Tibial artery (tissue), 4 donors: ENCODE results near the gene DENND5A.

Source experiments
- DNase-seq, 2 donors: peaks; one replicate each; pipeline ENCODE4 v3.0.0-alpha.2; 2019
- H3K27ac ChIP-seq, 2 donors: fragments of 200-600 bp; sonication (generic) in 1 of 2; 1 replicate in 1 of 2; 2 replicates in 1 of 2; pipeline ENCODE4 v1.5.1; 2018 to 2019; ENCODE audit warnings: mild to moderate bottlenecking in 1 of 2
- H3K27me3 ChIP-seq, 2 donors: fragments of 200-600 bp; sonication (generic) in 1 of 2; one replicate each; pipeline versions ENCODE4 v1.5.1 to v1.6.0; 2016 to 2019
- H3K36me3 ChIP-seq, 3 donors: fragments of 200-600 bp; sonication (generic) in 2 of 3; one replicate each; pipeline ENCODE4 v1.5.1; 2016 to 2019; ENCODE audit warnings: mild to moderate bottlenecking in 2 of 3
- H3K4me1 ChIP-seq, 4 donors: fragments of 200-600 bp; sonication (generic) in 2 of 4; 1 replicate in 3 of 4; 2 replicates in 1 of 4; pipeline ENCODE4 v1.5.1; 2016 to 2019
- H3K4me3 ChIP-seq, 2 donors: fragments of 200-600 bp; sonication (generic) in 1 of 2; 1 replicate in 1 of 2; 2 replicates in 1 of 2; pipeline ENCODE4 v1.5.1; 2018 to 2019; ENCODE audit warnings: mild to moderate bottlenecking in 2 of 2
- H3K9me3 ChIP-seq, 3 donors: fragments of 200-600 bp; sonication (generic) in 1 of 3; one replicate each; pipeline ENCODE4 v1.5.1; 2016 to 2019
- intact Hi-C: fragments of 100-400 bp; cut with DNase I; formaldehyde crosslinking; loops from one replicate; pipeline ENCODE4 v1.15.0; 2023; ENCODE audit warnings: low total_unique reads
- TF ChIP-seq, protein P1 (sequence below), 2 experiments: fragments of 200-600 bp in 1 of 2; fragments of 450-650 bp in 1 of 2; IDR thresholded peaks; one replicate each; pipeline ENCODE4 v1.5.1; 2017 to 2019; ENCODE audit warnings: antibody characterized with exemption in 2 of 2, mild to moderate bottlenecking in 1 of 2, moderate library complexity in 1 of 2

The DENND5A gene

DNA sequence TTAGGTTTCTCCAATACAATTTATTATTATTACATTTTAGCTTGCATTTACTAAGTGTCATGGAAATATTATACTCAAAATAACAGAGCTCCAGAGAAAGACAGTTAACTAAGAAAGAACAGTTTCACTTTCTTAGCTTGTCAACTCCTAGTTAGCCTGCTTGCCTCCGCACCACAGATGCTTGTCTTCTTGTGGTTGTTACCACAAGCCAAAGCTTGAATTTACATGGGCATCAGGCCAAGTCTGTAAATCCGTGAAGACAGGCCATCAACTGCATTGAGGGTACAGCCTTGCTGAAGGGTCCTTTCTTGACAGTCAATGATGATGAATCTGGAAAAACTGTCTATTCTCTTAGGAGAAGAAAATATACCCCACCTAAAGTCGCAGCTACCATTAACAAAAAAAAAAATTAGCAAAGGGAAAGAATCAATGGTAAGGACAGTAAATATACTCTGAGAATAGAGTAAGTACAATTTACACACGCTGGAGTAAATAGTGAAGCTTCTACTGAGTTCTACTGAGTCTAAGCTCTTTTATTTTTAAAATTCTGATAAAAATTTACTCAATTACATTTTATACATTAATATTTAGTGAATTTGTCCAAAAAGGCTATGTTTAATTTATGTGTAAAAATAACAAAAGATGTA lies 15.6 kb upstream of the DENND5A start:
- TF ChIP-seq, protein P1, sequence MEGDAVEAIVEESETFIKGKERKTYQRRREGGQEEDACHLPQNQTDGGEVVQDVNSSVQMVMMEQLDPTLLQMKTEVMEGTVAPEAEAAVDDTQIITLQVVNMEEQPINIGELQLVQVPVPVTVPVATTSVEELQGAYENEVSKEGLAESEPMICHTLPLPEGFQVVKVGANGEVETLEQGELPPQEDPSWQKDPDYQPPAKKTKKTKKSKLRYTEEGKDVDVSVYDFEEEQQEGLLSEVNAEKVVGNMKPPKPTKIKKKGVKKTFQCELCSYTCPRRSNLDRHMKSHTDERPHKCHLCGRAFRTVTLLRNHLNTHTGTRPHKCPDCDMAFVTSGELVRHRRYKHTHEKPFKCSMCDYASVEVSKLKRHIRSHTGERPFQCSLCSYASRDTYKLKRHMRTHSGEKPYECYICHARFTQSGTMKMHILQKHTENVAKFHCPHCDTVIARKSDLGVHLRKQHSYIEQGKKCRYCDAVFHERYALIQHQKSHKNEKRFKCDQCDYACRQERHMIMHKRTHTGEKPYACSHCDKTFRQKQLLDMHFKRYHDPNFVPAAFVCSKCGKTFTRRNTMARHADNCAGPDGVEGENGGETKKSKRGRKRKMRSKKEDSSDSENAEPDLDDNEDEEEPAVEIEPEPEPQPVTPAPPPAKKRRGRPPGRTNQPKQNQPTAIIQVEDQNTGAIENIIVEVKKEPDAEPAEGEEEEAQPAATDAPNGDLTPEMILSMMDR (IDR thresholded peaks at IDR 0.05), result no peak
- Histone ChIP-seq H3K27me3 (no peaks in the 10 kb centered on the region), H3K36me3 (peaks cover 10 to 21% (median 12%) of the 10 kb centered on the region in 3 donors), H3K27ac (peak overlapping the region in 1 of 2 donors; percentile 30), H3K4me1 (peaks cover 0 to 18% (median 5%) of the 10 kb centered on the region in 4 donors), H3K9me3 (no peaks in the 10 kb centered on the region), H3K4me3 (no peak overlapping the region)
- no peak for DNase-seq
- intact Hi-C loops, result no loop called here

DNA sequence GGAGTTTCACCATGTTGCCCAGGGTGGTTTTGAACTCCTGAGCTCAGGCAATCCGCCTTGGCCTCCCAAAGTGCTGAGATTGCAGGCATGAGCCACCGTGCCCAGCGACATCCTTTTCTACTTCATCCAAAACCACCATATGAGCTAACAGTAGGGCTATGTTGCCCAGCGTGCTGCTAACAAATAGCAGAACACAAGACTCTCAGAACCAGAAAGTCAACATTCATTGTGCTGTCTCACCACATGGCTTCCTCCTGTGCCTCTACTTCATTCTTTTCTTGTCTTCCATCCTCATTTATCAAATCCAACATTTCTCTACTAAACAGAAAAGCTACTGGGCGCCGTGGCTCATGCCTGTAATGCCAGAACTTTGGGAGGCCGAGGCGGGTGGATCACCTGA lies 12.0 kb upstream of the DENND5A start:
- H3K4me3 ChIP-seq, result no peak overlapping the region

DNA sequence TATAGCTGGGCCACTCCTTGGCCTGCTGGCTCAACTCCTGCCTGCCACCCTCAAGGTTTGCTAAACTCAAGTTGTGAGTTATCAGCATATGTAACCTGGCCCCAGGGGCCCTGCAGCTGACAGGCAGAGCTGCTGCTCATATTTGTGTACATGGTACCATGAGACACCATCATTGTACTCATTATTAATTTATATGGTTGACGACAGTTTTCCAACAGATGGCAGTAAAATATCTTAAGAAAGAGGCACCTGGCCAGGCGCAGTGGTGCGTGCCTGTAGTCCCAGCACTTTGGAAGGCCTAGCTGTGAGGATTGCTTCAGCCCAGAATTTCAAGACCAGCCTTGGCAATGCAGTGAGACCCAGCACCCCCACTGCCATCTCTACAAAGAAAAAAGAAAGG lies 11.4 kb upstream of the DENND5A start:
- intact Hi-C loops, result no loop called here
- peaks cover 0 to 23% (median 7%) of the 10 kb centered on the region in 4 donors for H3K4me1 ChIP-seq
- H3K36me3 ChIP-seq, result peaks cover 5 to 10% (median 7%) of the 10 kb centered on the region in 3 donors
- DNase-seq, result peak in 1 of 2 donors; percentile 13
- no peak overlapping the region for H3K4me3 ChIP-seq
- no peak overlapping the region for H3K27ac ChIP-seq
- no peaks in the 10 kb centered on the region for H3K27me3 ChIP-seq
- no peaks in the 10 kb centered on the region for H3K9me3 ChIP-seq
- TF ChIP-seq, protein P1 (IDR thresholded peaks at IDR 0.05), result no peak

More for the DNA sequence above, 12.0 kb upstream of the DENND5A start:
- TF ChIP-seq, protein P1 (IDR thresholded peaks at IDR 0.05), result no peak
- Histone ChIP-seq H3K27ac (no peak overlapping the region), H3K9me3 (no peaks in the 10 kb centered on the region), H3K4me1 (peaks cover 0 to 23% (median 7%) of the 10 kb centered on the region in 4 donors), H3K36me3 (peaks cover 5 to 11% (median 10%) of the 10 kb centered on the region in 3 donors), H3K27me3 (no peaks in the 10 kb centered on the region)
- DNase-seq, result no peak
- intact Hi-C loops, result no loop called here

DNA sequence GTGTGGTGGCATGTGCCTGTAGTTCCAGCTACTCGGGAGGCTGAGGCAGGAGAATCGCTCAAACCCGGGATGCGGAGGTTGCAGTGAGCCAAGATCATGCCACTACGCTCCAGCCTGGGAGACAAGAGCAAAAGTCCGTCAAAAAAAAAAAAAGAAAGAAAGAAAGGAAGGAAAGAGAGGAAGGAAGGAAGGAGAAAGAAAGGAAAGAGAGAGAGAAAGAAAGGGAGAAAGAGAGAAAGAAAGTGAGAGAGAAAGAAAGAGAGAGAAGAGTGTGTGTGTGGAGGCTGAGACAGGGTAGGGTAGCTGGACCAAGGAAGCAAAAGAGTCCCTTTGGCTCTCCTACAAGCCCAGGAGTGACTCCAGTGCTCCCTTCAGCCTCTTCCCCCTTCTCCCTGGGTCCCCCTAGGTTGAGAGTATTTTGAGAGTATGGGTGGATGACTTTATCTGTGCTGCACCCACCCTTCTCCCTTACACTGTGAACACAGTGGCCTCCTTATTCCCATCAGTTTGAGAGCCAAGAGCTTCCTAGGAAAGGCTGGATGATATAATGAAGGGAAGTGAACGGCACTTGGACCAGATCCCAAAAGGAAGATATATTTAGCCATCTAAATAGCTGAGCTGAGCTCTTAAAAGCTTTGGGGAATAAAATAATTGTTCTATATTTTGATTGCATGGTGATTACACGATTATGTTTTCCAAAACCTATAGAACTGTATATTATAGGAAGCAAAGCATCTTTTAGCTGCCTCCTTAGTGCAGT lies 9.5 kb upstream of the DENND5A start:
- Histone ChIP-seq H3K27me3 (no peaks in the 10 kb centered on the region), H3K9me3 (no peaks in the 10 kb centered on the region), H3K4me1 (peaks cover 0 to 10% (median 2%) of the 10 kb centered on the region in 4 donors), H3K4me3 (no peak overlapping the region), H3K36me3 (no peaks in the 10 kb centered on the region), H3K27ac (no peak overlapping the region)
- no peak for DNase-seq
- TF ChIP-seq, protein P1 (IDR thresholded peaks at IDR 0.05), result no peak
- intact Hi-C loops, result no loop called here

DNA sequence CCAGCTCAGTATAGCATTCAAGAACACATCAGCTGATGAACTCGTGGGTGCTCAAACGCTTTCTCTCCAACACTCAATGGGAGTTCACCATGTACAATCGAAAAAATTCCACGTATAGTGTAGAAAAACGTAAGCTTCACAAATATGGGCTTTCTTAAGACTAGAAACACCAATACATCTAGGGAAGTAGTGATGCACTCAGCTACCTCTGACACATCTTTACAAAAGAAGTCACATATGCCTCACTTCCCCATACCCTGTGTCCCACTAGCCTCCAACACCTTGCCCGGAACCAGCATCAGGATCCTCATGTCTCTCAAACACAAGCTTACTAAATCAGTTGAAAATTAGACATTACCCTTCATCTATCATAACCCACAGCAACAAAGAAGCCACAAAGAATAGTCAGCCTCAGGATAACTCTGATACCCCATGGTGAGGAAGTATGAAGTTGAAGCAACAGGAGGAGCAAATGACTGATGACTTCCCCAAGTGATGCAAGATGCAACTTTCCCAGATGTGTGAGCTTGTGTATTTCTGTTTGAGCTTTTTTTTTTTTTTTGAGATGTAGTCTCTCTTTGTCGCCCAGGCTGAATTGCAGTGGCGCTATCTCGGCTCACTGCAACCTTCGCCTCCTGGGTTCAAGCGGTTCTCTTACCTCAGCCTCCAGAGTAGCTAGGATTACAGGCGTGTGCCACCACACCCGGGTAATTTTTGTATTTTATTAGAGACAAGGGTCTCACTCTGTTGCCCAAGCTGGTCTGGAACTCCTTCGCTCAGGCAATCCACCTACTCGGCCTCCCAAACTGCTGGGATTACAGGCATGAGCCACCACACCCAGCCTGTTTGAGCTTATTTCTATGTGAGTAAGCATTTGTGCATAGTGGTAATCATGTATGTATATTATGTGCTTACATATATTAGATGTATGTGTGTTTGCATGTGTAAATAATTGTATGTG lies 8.5 kb upstream of the DENND5A start:
- DNase-seq, result peak in 1 of 2 donors; percentile 15
- Histone ChIP-seq H3K27ac (no peak overlapping the region), H3K36me3 (no peaks in the 10 kb centered on the region), H3K27me3 (no peaks in the 10 kb centered on the region), H3K9me3 (no peaks in the 10 kb centered on the region), H3K4me3 (no peak overlapping the region), H3K4me1 (peaks cover 0 to 10% (median 2%) of the 10 kb centered on the region in 4 donors)
- intact Hi-C loops, result no loop called here
- TF ChIP-seq, protein P1 (IDR thresholded peaks at IDR 0.05), result no peak
